ENCODE results near the gene PLXNB1.
A peak's percentile ranks its signal among the peaks of the same experiment; 100 is the strongest.

The PLXNB1 gene

GRCh38 chr3:48400824-48401433, 29.0 kb downstream of the PLXNB1 start:
- no peak for TF ChIP-seq POLR2A (IDR thresholded peaks at IDR 0.05; ENCODE audit: extremely low read depth, insufficient read length)
- TF ChIP-seq CTCF (IDR thresholded peaks at IDR 0.05; ENCODE audit: low read depth, low read length) = peak; percentile 48
- TF ChIP-seq MAX (IDR thresholded peaks at IDR 0.05; ENCODE audit: low read depth, low read length) = no peak
- H3K4me3 ChIP-seq (ENCODE audit: low read depth, low read length) = no peak overlapping the region
- DNase-seq (ENCODE audit: low read depth) = peak; percentile 63

- H3K4me3 ChIP-seq (ENCODE audit: low read depth, low read length) = no peak overlapping the region
- TF ChIP-seq CTCF (IDR thresholded peaks at IDR 0.05; ENCODE audit: low read depth, low read length) (no peak), MAX (IDR thresholded peaks at IDR 0.05; ENCODE audit: low read depth, low read length) (no peak), POLR2A (IDR thresholded peaks at IDR 0.05; ENCODE audit: extremely low read depth, insufficient read length) (no peak), MYC (IDR thresholded peaks at IDR 0.05; ENCODE audit: low read depth, low read length) (no peak)
- DNase-seq (ENCODE audit: low read depth) = peak; percentile 33
These were observed 30.3 kb downstream of the PLXNB1 start for GRCh38 chr3:48399387-48400172.

- TF ChIP-seq POLR2A (IDR thresholded peaks at IDR 0.05; ENCODE audit: extremely low read depth, insufficient read length) (no peak), MAX (IDR thresholded peaks at IDR 0.05; ENCODE audit: low read depth, low read length) (no peak), CTCF (IDR thresholded peaks at IDR 0.05; ENCODE audit: low read depth, low read length) (no peak), MYC (IDR thresholded peaks at IDR 0.05; ENCODE audit: low read depth, low read length) (no peak)
- no peak overlapping the region for H3K4me3 ChIP-seq (ENCODE audit: low read depth, low read length)
- no peak for DNase-seq (ENCODE audit: low read depth)
These were observed 31.0 kb downstream of the PLXNB1 start for GRCh38 chr3:48398701-48399386.

GRCh38 chr3:48397767-48398681, 31.9 kb downstream of the PLXNB1 start:
- TF ChIP-seq MAX (IDR thresholded peaks at IDR 0.05; ENCODE audit: low read depth, low read length) = no peak
- TF ChIP-seq POLR2A (IDR thresholded peaks at IDR 0.05; ENCODE audit: extremely low read depth, insufficient read length) = no peak
- TF ChIP-seq MYC (IDR thresholded peaks at IDR 0.05; ENCODE audit: low read depth, low read length) = no peak
- no peak for TF ChIP-seq CTCF (IDR thresholded peaks at IDR 0.05; ENCODE audit: low read depth, low read length)
- no peak overlapping the region for H3K4me3 ChIP-seq (ENCODE audit: low read depth, low read length)
- no peak for DNase-seq (ENCODE audit: low read depth)

GRCh38 chr3:48395714-48396113, 34.2 kb downstream of the PLXNB1 start:
- no peak overlapping the region for H3K4me3 ChIP-seq (ENCODE audit: low read depth, low read length)
- DNase-seq (ENCODE audit: low read depth) = no peak
- TF ChIP-seq CTCF (IDR thresholded peaks at IDR 0.05; ENCODE audit: low read depth, low read length) (no peak), POLR2A (IDR thresholded peaks at IDR 0.05; ENCODE audit: extremely low read depth, insufficient read length) (no peak), MYC (IDR thresholded peaks at IDR 0.05; ENCODE audit: low read depth, low read length) (no peak), MAX (IDR thresholded peaks at IDR 0.05; ENCODE audit: low read depth, low read length) (no peak)
